Trophoblast cell (in vitro differentiated cells and primary cell): ENCODE measurements around the gene ALDH18A1.

Source experiments
- DNase-seq, 2 donors: peaks; one replicate each; pipeline ENCODE4 v3.0.0-alpha.2; 2016
- H2AFZ ChIP-seq: 2 replicates; pipeline ENCODE4 v1.6.1; 2013; ENCODE audit warnings: low read length, moderate library complexity, mild to moderate bottlenecking; ENCODE audit not compliant: insufficient read depth, poor library complexity
- H2AK5ac ChIP-seq: 2 replicates; pipeline ENCODE4 v1.6.1; 2013; ENCODE audit warnings: mild to moderate bottlenecking, low read length
- H2BK120ac ChIP-seq: 2 replicates; pipeline ENCODE4 v1.6.1; 2013; ENCODE audit warnings: low read length, mild to moderate bottlenecking, moderate library complexity; ENCODE audit not compliant: insufficient read depth, poor library complexity
- H2BK12ac ChIP-seq: 2 replicates; pipeline ENCODE4 v1.6.1; 2013; ENCODE audit warnings: mild to moderate bottlenecking, low read length, moderate library complexity
- H2BK5ac ChIP-seq: 2 replicates; pipeline ENCODE4 v1.6.1; 2013; ENCODE audit warnings: low read length, low read depth, moderate library complexity, mild to moderate bottlenecking; ENCODE audit not compliant: poor library complexity
- H3K14ac ChIP-seq: 2 replicates; pipeline ENCODE4 v1.6.1; 2013; ENCODE audit warnings: mild to moderate bottlenecking, low read length
- H3K18ac ChIP-seq: 2 replicates; pipeline ENCODE4 v1.6.1; 2013; ENCODE audit warnings: mild to moderate bottlenecking, low read length
- H3K23ac ChIP-seq: 2 replicates; pipeline ENCODE4 v1.6.1; 2013; ENCODE audit warnings: low read length
- H3K27ac ChIP-seq: 2 replicates; pipeline ENCODE4 v1.5.1; 2013; ENCODE audit warnings: low read depth, mild to moderate bottlenecking, inconsistent platforms, low read length, moderate library complexity
- H3K27me3 ChIP-seq: 2 replicates; pipeline ENCODE4 v1.6.1; 2013; ENCODE audit warnings: inconsistent platforms, mild to moderate bottlenecking, low read length, moderate library complexity; ENCODE audit not compliant: insufficient read depth
- H3K36me3 ChIP-seq, 2 experiments: 1 replicate in 1 of 2; 2 replicates in 1 of 2; pipeline ENCODE4 v1.6.1; 2013; ENCODE audit warnings: low read length in 2 of 2, mild to moderate bottlenecking in 2 of 2, moderate library complexity in 1 of 2; ENCODE audit not compliant: insufficient read depth in 2 of 2, control insufficient read depth in 1 of 2
- H3K4ac ChIP-seq: 2 replicates; pipeline ENCODE4 v1.6.1; 2013; ENCODE audit warnings: low read depth, mild to moderate bottlenecking, low read length, moderate library complexity
- H3K4me1 ChIP-seq, 2 experiments: 1 replicate in 1 of 2; 2 replicates in 1 of 2; pipeline ENCODE4 v1.6.1; 2013; ENCODE audit warnings: low read length in 2 of 2, mild to moderate bottlenecking in 2 of 2, moderate library complexity in 1 of 2; ENCODE audit not compliant: insufficient read depth in 2 of 2, control insufficient read depth in 1 of 2
- H3K4me2 ChIP-seq: 2 replicates; pipeline ENCODE4 v1.6.1; 2013; ENCODE audit warnings: inconsistent platforms, mild to moderate bottlenecking, low read length, moderate library complexity
- H3K4me3 ChIP-seq: 2 replicates; pipeline ENCODE4 v1.5.1; 2013; ENCODE audit warnings: mild to moderate bottlenecking, low read depth, low read length, inconsistent platforms
- H3K79me1 ChIP-seq: one replicate; pipeline ENCODE4 v1.6.1; 2013; ENCODE audit warnings: low read length
- H3K79me2 ChIP-seq: 2 replicates; pipeline ENCODE4 v1.6.1; 2013; ENCODE audit warnings: low read length, mild to moderate bottlenecking; ENCODE audit not compliant: control insufficient read depth, insufficient read depth, poor library complexity
- H3K9ac ChIP-seq: 2 replicates; pipeline ENCODE4 v1.6.1; 2013; ENCODE audit warnings: mild to moderate bottlenecking, low read length
- H3K9me3 ChIP-seq: 2 replicates; pipeline ENCODE4 v1.6.1; 2013; ENCODE audit warnings: low read depth, mild to moderate bottlenecking, control low read depth, inconsistent platforms, low read length; ENCODE audit not compliant: insufficient read depth
- H4K12ac ChIP-seq: 2 replicates; pipeline ENCODE4 v1.6.1; 2013; ENCODE audit warnings: low read depth, mild to moderate bottlenecking, low read length, moderate library complexity
- H4K8ac ChIP-seq: 2 replicates; pipeline ENCODE4 v1.6.1; 2013; ENCODE audit warnings: low read depth, mild to moderate bottlenecking, low read length, moderate library complexity
- H4K91ac ChIP-seq: one replicate; pipeline ENCODE4 v1.6.1; 2013; ENCODE audit warnings: low read depth, mild to moderate bottlenecking, low read length, moderate library complexity
- WGBS: extraction: QIAGEN DNeasy Blood & Tissue Kit; methylation state at CpG from one replicate; pipeline ENCODE4 v1.1.7; 2013; ENCODE audit warnings: missing lambda C conversion rate; ENCODE audit not compliant: insufficient read length, insufficient coverage; ENCODE audit errors: extremely low coverage; 5-methylcytosine and 5-hydroxymethylcytosine counted together

The ALDH18A1 gene

GRCh38 chr10:95579292-95579691 lies 77.2 kb downstream of the ALDH18A1 start:
- DNase-seq: no peak
- no CpG with 5 or more reads among the region's 1 CpG for WGBS

GRCh38 chr10:95578619-95579018 lies 77.9 kb downstream of the ALDH18A1 start:
- Histone ChIP-seq H4K91ac (no peak overlapping the region), H3K14ac (no peak overlapping the region)
- no CpG with 5 or more reads among the region's 2 CpGs for WGBS

More at GRCh38 chr10:95579292-95579691, 77.2 kb downstream of the ALDH18A1 start:
- Histone ChIP-seq H2AK5ac (no peak overlapping the region), H4K8ac (no peak overlapping the region), H3K4me2 (no peak overlapping the region), H3K23ac (no peak overlapping the region), H3K27me3 (no peaks in the 10 kb centered on the region), H3K9ac (no peak overlapping the region), H3K4me1 (no peaks in the 10 kb centered on the region), H3K4me3 (no peak overlapping the region), H2BK120ac (no peak overlapping the region), H3K27ac (no peak overlapping the region), H2BK5ac (no peak overlapping the region), H2BK12ac (no peak overlapping the region), H3K9me3 (no peaks in the 10 kb centered on the region), H3K79me1 (no peaks in the 10 kb centered on the region), H3K36me3 (no peaks in the 10 kb centered on the region), H4K12ac (no peak overlapping the region), H3K4ac (no peak overlapping the region), H3K18ac (no peak overlapping the region), H3K14ac (no peak overlapping the region), H4K91ac (no peak overlapping the region), H3K79me2 (no peaks in the 10 kb centered on the region), H2AFZ (no peak overlapping the region)

GRCh38 chr10:95574649-95575365 lies 81.7 kb downstream of the ALDH18A1 start:
- Histone ChIP-seq H2BK5ac (no peak overlapping the region), H2AFZ (no peak overlapping the region), H3K79me2 (no peaks in the 10 kb centered on the region), H3K14ac (no peak overlapping the region), H2AK5ac (no peak overlapping the region), H3K4ac (no peak overlapping the region), H3K4me1 (no peaks in the 10 kb centered on the region), H3K4me3 (no peak overlapping the region), H3K27me3 (no peaks in the 10 kb centered on the region), H3K27ac (no peak overlapping the region), H3K4me2 (no peak overlapping the region), H2BK12ac (no peak overlapping the region), H3K9ac (no peak overlapping the region), H4K91ac (no peak overlapping the region), H3K79me1 (no peaks in the 10 kb centered on the region), H4K8ac (no peak overlapping the region), H3K18ac (no peak overlapping the region), H3K9me3 (no peaks in the 10 kb centered on the region), H2BK120ac (no peak overlapping the region), H3K36me3 (no peaks in the 10 kb centered on the region), H4K12ac (no peak overlapping the region), H3K23ac (no peak overlapping the region)
- DNase-seq: no peak
- no CpG with 5 or more reads among the region's 11 CpGs for WGBS

More at GRCh38 chr10:95578619-95579018, 77.9 kb downstream of the ALDH18A1 start:
- Histone ChIP-seq H3K79me1 (no peaks in the 10 kb centered on the region), H3K36me3 (no peaks in the 10 kb centered on the region), H3K27ac (no peak overlapping the region), H3K9me3 (no peaks in the 10 kb centered on the region), H3K9ac (no peak overlapping the region), H3K4me3 (no peak overlapping the region), H2BK5ac (no peak overlapping the region), H3K4me1 (no peaks in the 10 kb centered on the region), H3K18ac (no peak overlapping the region), H2AK5ac (no peak overlapping the region), H3K27me3 (no peaks in the 10 kb centered on the region), H2AFZ (no peak overlapping the region), H4K12ac (no peak overlapping the region), H3K4me2 (no peak overlapping the region), H3K23ac (no peak overlapping the region), H2BK120ac (no peak overlapping the region), H3K79me2 (no peaks in the 10 kb centered on the region), H3K4ac (no peak overlapping the region), H2BK12ac (no peak overlapping the region), H4K8ac (no peak overlapping the region)
- no peak for DNase-seq

- no peaks in the 10 kb centered on the region for H3K79me1 ChIP-seq
- peak in 1 of 2 donors; percentile 49 for DNase-seq
- no CpG with 5 or more reads among the region's 6 CpGs for whole genome bisulfite sequencing
Measured at GRCh38 chr10:95573964-95574604, 82.4 kb downstream of the ALDH18A1 start.

More at GRCh38 chr10:95573964-95574604, 82.4 kb downstream of the ALDH18A1 start:
- H3K9ac ChIP-seq: no peak overlapping the region
- H3K36me3 ChIP-seq: no peaks in the 10 kb centered on the region
- no peaks in the 10 kb centered on the region for H3K4me1 ChIP-seq
- H2BK12ac ChIP-seq: no peak overlapping the region
- no peak overlapping the region for H4K8ac ChIP-seq
- no peak overlapping the region for H3K27ac ChIP-seq
- no peak overlapping the region for H3K18ac ChIP-seq
- H3K27me3 ChIP-seq: no peaks in the 10 kb centered on the region
- no peak overlapping the region for H2BK5ac ChIP-seq
- no peak overlapping the region for H2AK5ac ChIP-seq
- H3K4ac ChIP-seq: no peak overlapping the region
- H4K91ac ChIP-seq: no peak overlapping the region
- H3K4me3 ChIP-seq: no peak overlapping the region
- no peak overlapping the region for H2AFZ ChIP-seq
- no peak overlapping the region for H2BK120ac ChIP-seq
- no peak overlapping the region for H3K23ac ChIP-seq
- H3K14ac ChIP-seq: no peak overlapping the region
- no peak overlapping the region for H3K4me2 ChIP-seq
- no peaks in the 10 kb centered on the region for H3K9me3 ChIP-seq
- H3K79me2 ChIP-seq: no peaks in the 10 kb centered on the region
- H4K12ac ChIP-seq: no peak overlapping the region
